Superior temporal gyrus (tissue), 1 donor: ENCODE data around the gene CHRNA4.

Experiments used
- DNase-seq: peaks from one replicate; pipeline ENCODE4 v3.0.0-alpha.2; 2016; ENCODE audit errors: extremely low spot score

The CHRNA4 gene

GRCh38 chr20:63360850-63361518 lies at the start of gene CHRNA4:
Gene CHRNA4 (minus strand): TSS chr20:63361349. CDS start chr20:63361165, 184 bp downstream.
- no peak for DNase-seq

GRCh38 chr20:63409834-63410435 lies 48.8 kb upstream of the CHRNA4 start:
- no peak for DNase-seq

- DNase-seq = no peak
These were observed 48.1 kb upstream of the CHRNA4 start for GRCh38 chr20:63409066-63409833.

- no peak for DNase-seq
These were observed 47.5 kb upstream of the CHRNA4 start for GRCh38 chr20:63408684-63409046.

GRCh38 chr20:63407928-63408683 lies 47.0 kb upstream of the CHRNA4 start:
- no peak for DNase-seq

GRCh38 chr20:63406617-63407245 lies 45.6 kb upstream of the CHRNA4 start:
- no peak for DNase-seq

GRCh38 chr20:63406011-63406410 lies 44.9 kb upstream of the CHRNA4 start:
- DNase-seq = no peak

- no peak for DNase-seq
These were observed 44.1 kb upstream of the CHRNA4 start for GRCh38 chr20:63405102-63405730.

GRCh38 chr20:63404129-63405085 lies 43.3 kb upstream of the CHRNA4 start:
- DNase-seq = no peak

GRCh38 chr20:63403403-63404105 lies 42.4 kb upstream of the CHRNA4 start:
- no peak for DNase-seq

GRCh38 chr20:63402860-63403220 lies 41.7 kb upstream of the CHRNA4 start:
- DNase-seq = no peak

- DNase-seq = no peak
These were observed 41.2 kb upstream of the CHRNA4 start for GRCh38 chr20:63402181-63402859.

- DNase-seq = no peak
These were observed 40.4 kb upstream of the CHRNA4 start for GRCh38 chr20:63401384-63402110.

GRCh38 chr20:63400486-63401210 lies 39.5 kb upstream of the CHRNA4 start:
- no peak for DNase-seq

- DNase-seq = no peak
These were observed 38.6 kb upstream of the CHRNA4 start for GRCh38 chr20:63399596-63400375.

GRCh38 chr20:63398744-63399514 lies 37.8 kb upstream of the CHRNA4 start:
- no peak for DNase-seq
